Fibroblast of villous mesenchyme (primary cell): ENCODE data around the gene RCBTB2. TPM values are rescaled to one million over a fixed set of nuclear protein-coding genes. Genes with fewer than 3 reads are reported as not detected.

Source experiments
- DNase-seq: peaks from one replicate; pipeline ENCODE4 v3.0.0-alpha.2; 2010; ENCODE audit warnings: low read depth
- H3K4me3 ChIP-seq: 2 replicates; pipeline ENCODE4 v1.5.1; 2011; ENCODE audit warnings: low read depth, mild to moderate bottlenecking, low read length
- CTCF ChIP-seq: IDR thresholded peaks from 2 replicates; pipeline ENCODE4 v1.5.1; 2012; ENCODE audit warnings: low read depth, mild to moderate bottlenecking, low read length; ENCODE audit not compliant: insufficient read depth
- total RNA-seq: library from RNA; depleted of rRNA; stranded (reverse); fragments of >200 nt; gene quantifications from 2 replicates; pipeline ENCODE4 v1.2.3, GENCODE V29; 2012

Gene RCBTB2
- total RNA-seq, 1 donor = 11.2 TPM

DNA sequence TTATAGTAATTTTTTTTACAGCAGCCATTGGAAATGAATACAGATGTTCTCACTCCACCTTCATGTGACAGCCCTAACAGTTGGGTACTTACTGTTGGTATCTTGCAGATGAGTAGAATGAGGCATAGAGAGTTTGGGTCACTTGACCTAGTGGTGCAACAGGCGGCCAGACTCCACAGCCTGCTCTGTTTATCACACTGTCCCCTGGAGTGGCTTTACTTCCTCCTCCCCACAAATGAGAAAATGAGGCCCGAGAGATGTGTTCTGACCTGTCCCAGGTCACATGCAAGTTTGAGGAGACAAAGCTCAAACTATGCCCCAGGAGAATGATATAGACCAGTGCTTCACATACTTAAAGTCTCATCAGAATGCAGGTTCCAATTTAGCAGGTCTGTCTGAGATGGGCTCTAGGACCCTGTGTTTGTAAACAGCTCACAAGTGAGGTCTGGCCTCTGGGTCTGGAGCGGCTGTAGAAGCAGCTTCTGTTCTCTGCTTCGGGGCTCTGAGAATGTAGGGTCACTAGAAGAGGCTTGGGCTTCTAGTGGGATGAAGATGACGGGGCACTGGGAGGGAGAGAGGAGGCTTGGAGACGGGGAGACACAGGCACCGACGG is 37.4 kb upstream of the RCBTB2 start:
- H3K4me3 ChIP-seq = no peak overlapping the region
- no peak for DNase-seq
- no peak for TF ChIP-seq CTCF

- H3K4me3 ChIP-seq = no peak overlapping the region
- no peak for DNase-seq
- no peak for TF ChIP-seq CTCF
Observed at GRCh38 chr13:48569104-48569666, 36.3 kb upstream of the RCBTB2 start.

DNA sequence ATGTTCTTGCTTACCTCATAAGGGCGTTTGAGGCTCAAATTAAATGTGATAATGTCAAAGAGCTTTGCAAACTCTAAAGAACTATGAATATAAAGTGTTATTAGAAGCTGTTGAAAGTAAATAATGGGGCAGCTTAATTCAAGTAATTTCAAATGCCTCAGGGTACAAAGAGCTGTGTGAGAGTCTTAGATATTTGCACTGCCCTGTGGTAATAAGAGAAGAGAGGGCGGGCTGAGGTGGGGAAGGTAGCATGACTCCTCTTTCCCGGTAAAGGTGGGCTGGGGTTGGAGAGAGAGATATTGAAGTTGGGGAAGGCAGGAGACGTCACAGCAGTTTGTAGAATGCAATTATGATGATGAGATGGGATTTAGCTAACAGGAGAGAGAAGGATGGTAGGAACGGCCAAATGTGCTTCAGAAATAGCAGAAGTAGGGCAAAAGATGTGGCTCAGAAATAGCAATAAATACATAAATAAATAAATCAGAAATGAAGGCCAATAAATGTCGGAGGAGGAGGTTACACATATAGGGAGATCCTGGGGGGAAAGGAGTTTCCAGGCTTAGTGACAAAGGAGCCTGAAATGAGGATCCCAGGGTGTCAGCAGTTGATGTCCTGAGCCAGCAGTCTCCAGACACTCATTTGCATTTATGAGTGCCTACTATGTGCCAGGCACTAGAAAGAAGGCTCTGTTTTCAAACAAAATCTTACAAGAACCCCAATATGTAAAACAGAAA is 35.7 kb upstream of the RCBTB2 start:
- DNase-seq = no peak
- TF ChIP-seq CTCF = no peak
- H3K4me3 ChIP-seq = no peak overlapping the region

- TF ChIP-seq CTCF = no peak
- H3K4me3 ChIP-seq = no peak overlapping the region
- DNase-seq = peak; percentile 68
Observed at GRCh38 chr13:48567515-48568369, 34.9 kb upstream of the RCBTB2 start.

DNA sequence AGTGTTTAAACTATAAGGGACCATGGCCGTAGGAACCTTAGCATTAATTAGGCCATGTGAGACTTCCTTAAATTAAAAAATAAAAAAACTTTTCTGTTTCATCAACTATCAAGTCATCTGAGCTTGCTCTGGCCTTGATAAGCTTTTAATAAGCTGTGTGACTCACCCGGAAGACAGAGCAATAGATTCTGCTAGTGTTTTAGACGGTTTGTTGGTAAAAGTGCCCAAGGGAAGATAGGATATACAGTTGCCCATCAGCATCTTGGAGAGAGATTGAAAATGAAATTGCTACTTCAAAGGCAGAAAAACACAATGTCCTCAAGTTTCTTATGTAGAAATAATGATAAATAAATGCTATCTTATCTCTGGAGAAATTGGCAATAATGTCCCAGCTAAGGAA is 31.2 kb upstream of the RCBTB2 start:
- H3K4me3 ChIP-seq = no peak overlapping the region
- TF ChIP-seq CTCF = no peak
- DNase-seq = peak; percentile 30

- no peak for DNase-seq
- no peak for TF ChIP-seq CTCF
- H3K4me3 ChIP-seq = no peak overlapping the region
Observed at GRCh38 chr13:48563626-48564025, 30.7 kb upstream of the RCBTB2 start.
